OCI-LY3 (cell line): ENCODE measurements around the gene MCC.

ENCODE experiments used
- H2AFZ ChIP-seq: fragments of 200-600, 300-600 bp; shearing (Covaris generic); 2 replicates; pipeline ENCODE4 v1.6.0; 2014; ENCODE audit warnings: antibody characterized with exemption, low read depth, low read length
- H3K27ac ChIP-seq: fragments of 200-600, 300-600 bp; sonication (generic); 2 replicates; pipeline ENCODE4 v1.5.1; 2014; ENCODE audit warnings: mild to moderate bottlenecking, low read length, moderate library complexity, mixed read lengths
- H3K27me3 ChIP-seq: fragments of 200-600, 300-600 bp; sonication (generic); 2 replicates; pipeline ENCODE4 v1.6.1; 2014; ENCODE audit warnings: low read depth, low read length, mixed read lengths
- H3K36me3 ChIP-seq: fragments of 200-600, 300-600 bp; sonication (generic); replicated peaks from 2 replicates; pipeline ENCODE3; 2014; ENCODE audit warnings: low read depth, low read length, mixed read lengths
- H3K4me1 ChIP-seq: fragments of 300-600, 200-600 bp; sonication (generic); 2 replicates; pipeline ENCODE4 v1.6.1; 2014; ENCODE audit warnings: low read length, mixed read lengths
- H3K4me2 ChIP-seq: fragments of 200-600, 300-600 bp; sonication (generic); 2 replicates; pipeline ENCODE4 v1.6.1; 2014; ENCODE audit warnings: low read length, mixed read lengths
- H3K4me3 ChIP-seq: fragments of 300-600, 200-600 bp; sonication (generic); 2 replicates; pipeline ENCODE4 v1.5.1; 2014; ENCODE audit warnings: antibody characterized with exemption, mild to moderate bottlenecking, low read length, moderate library complexity
- H3K79me2 ChIP-seq: fragments of 300-600, 200-600 bp; shearing (Covaris generic); 2 replicates; pipeline ENCODE4 v1.6.1; 2014; ENCODE audit warnings: mild to moderate bottlenecking, low read length, mixed read lengths
- H3K9ac ChIP-seq: fragments of 300-600, 200-600 bp; shearing (Covaris generic); 2 replicates; pipeline ENCODE4 v1.6.0; 2014; ENCODE audit warnings: mild to moderate bottlenecking, low read length, moderate library complexity
- H3K9me3 ChIP-seq: fragments of 200-600, 300-600 bp; shearing (Covaris generic); 2 replicates; pipeline ENCODE4 v1.6.1; 2014; ENCODE audit warnings: low read length, mixed read lengths; ENCODE audit not compliant: insufficient read depth
- H4K20me1 ChIP-seq: fragments of 200-600, 300-600 bp; sonication (generic); 2 replicates; pipeline ENCODE4 v1.6.1; 2016; ENCODE audit warnings: low read length, mixed read lengths; ENCODE audit not compliant: insufficient read depth
- EZH2phosphoT487 ChIP-seq: fragments of 200-600 bp; shearing (Covaris generic); IDR thresholded peaks from 2 replicates; pipeline ENCODE4 v1.6.1; 2018; ENCODE audit warnings: antibody characterized with exemption, mixed run types, low read depth
- TF ChIP-seq, protein P1 (sequence below): fragments of 200-600, 300-600 bp; sonication (generic); IDR thresholded peaks from 2 replicates; pipeline ENCODE4 v1.5.1; 2014; ENCODE audit warnings: antibody characterized with exemption, low read length, low read depth

MCC gene

GRCh38 chr5:113259034-113259433, 229.2 kb downstream of the MCC start:
- no peak overlapping the region for H2AFZ ChIP-seq
- H4K20me1 ChIP-seq = no peaks in the 10 kb centered on the region
- no peaks in the 10 kb centered on the region for H3K27me3 ChIP-seq
- no peaks in the 10 kb centered on the region for H3K9me3 ChIP-seq
- no peak overlapping the region for H3K4me2 ChIP-seq
- no peak overlapping the region for H3K4me3 ChIP-seq
- no peaks in the 10 kb centered on the region for H3K36me3 ChIP-seq
- no peaks in the 10 kb centered on the region for H3K79me2 ChIP-seq
- TF ChIP-seq, protein P1, sequence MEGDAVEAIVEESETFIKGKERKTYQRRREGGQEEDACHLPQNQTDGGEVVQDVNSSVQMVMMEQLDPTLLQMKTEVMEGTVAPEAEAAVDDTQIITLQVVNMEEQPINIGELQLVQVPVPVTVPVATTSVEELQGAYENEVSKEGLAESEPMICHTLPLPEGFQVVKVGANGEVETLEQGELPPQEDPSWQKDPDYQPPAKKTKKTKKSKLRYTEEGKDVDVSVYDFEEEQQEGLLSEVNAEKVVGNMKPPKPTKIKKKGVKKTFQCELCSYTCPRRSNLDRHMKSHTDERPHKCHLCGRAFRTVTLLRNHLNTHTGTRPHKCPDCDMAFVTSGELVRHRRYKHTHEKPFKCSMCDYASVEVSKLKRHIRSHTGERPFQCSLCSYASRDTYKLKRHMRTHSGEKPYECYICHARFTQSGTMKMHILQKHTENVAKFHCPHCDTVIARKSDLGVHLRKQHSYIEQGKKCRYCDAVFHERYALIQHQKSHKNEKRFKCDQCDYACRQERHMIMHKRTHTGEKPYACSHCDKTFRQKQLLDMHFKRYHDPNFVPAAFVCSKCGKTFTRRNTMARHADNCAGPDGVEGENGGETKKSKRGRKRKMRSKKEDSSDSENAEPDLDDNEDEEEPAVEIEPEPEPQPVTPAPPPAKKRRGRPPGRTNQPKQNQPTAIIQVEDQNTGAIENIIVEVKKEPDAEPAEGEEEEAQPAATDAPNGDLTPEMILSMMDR = no peak
- no peak for TF ChIP-seq EZH2phosphoT487
- H3K9ac ChIP-seq = no peak overlapping the region
- no peak overlapping the region for H3K27ac ChIP-seq
- H3K4me1 ChIP-seq = no peaks in the 10 kb centered on the region

GRCh38 chr5:113257545-113257944, 230.7 kb downstream of the MCC start:
- Histone ChIP-seq H3K9ac (no peak overlapping the region), H2AFZ (no peak overlapping the region), H3K9me3 (no peaks in the 10 kb centered on the region), H3K36me3 (no peaks in the 10 kb centered on the region), H3K4me2 (no peak overlapping the region), H3K27ac (no peak overlapping the region), H3K79me2 (no peaks in the 10 kb centered on the region), H3K4me1 (no peaks in the 10 kb centered on the region; the same call in 1 of the 2 replicates), H3K4me3 (no peak overlapping the region), H3K27me3 (no peaks in the 10 kb centered on the region), H4K20me1 (no peaks in the 10 kb centered on the region)
- no peak for TF ChIP-seq EZH2phosphoT487
- TF ChIP-seq, protein P1 = no peak

- H3K4me1 ChIP-seq = no peaks in the 10 kb centered on the region; the same call in 1 of the 2 replicates
- no peak overlapping the region for H3K4me2 ChIP-seq
- no peaks in the 10 kb centered on the region for H4K20me1 ChIP-seq
These were observed 231.4 kb downstream of the MCC start for GRCh38 chr5:113256671-113257452.

More at GRCh38 chr5:113256671-113257452, 231.4 kb downstream of the MCC start:
- TF ChIP-seq, protein P1 = no peak
- no peak for TF ChIP-seq EZH2phosphoT487
- H3K36me3 ChIP-seq = no peaks in the 10 kb centered on the region
- H3K79me2 ChIP-seq = no peaks in the 10 kb centered on the region
- no peak overlapping the region for H2AFZ ChIP-seq
- no peaks in the 10 kb centered on the region for H3K9me3 ChIP-seq
- no peaks in the 10 kb centered on the region for H3K27me3 ChIP-seq
- no peak overlapping the region for H3K27ac ChIP-seq
- no peak overlapping the region for H3K9ac ChIP-seq
- H3K4me3 ChIP-seq = no peak overlapping the region
